Stimulated activated CD4-positive, alpha-beta T cell treated with anti-CD3 and anti-CD28 coated beads, Interleukin-1b, Interleukin-23, amount 100 ng/mL, for 4 hours (primary cell): ENCODE data around the gene TAAR1.
"Not testable (repeated sequence)": the region's sequence is repeated elsewhere in the genome, so short reads cannot be mapped to it uniquely, and the experiment has no call there.

Experiments used
- DNase-seq, 2 donors: peaks; one replicate each; pipeline ENCODE4 v3.0.0-alpha.2; 2020; ENCODE audit warnings: low read depth in 2 of 2

TAAR1 gene, protein sequence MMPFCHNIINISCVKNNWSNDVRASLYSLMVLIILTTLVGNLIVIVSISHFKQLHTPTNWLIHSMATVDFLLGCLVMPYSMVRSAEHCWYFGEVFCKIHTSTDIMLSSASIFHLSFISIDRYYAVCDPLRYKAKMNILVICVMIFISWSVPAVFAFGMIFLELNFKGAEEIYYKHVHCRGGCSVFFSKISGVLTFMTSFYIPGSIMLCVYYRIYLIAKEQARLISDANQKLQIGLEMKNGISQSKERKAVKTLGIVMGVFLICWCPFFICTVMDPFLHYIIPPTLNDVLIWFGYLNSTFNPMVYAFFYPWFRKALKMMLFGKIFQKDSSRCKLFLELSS

DNA sequence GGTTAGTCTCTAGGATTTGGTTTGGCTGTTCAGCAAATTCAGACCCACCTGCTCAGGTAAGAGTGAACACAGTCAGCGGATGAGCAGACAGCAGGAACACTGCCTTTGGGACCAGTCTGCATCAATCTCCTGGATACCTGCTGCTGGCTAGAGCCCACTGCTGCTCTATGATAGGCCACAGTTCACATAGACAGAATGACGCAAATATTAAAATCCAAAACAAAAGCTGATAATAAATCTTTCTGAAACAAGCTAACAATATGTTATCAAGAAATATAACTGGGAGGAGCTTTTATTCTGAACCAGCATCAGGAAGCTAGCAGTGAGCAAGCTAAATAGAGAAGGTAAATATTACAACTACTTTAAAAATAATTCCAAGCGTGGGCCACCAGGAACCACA lies at the start of gene TAAR1:
Gene TAAR1 (minus strand): TSS at position 101 of the 400 bp plus-strand sequence. CDS start 13,179 bp downstream, outside the sequence.
- no peak for DNase-seq

DNA sequence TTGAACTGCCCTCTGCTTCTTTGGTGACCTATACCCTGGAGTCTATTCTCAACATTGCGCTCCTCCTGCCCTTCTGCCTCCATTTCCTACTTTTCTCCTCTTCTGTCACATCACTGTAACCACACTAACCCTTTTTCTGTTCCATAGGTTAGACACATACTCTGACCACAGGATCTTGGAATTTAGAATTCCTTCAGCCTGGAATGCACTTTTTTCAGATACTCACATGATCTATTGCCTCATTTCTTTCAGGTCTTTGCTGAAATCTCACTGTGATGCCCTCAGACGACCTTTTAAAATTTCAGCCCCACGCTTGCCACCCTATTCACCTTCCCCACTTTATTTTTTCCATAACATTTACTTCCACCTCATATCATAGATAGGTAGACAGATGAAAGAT lies 49.8 kb upstream of the TAAR1 start:
- no peak for DNase-seq

DNA sequence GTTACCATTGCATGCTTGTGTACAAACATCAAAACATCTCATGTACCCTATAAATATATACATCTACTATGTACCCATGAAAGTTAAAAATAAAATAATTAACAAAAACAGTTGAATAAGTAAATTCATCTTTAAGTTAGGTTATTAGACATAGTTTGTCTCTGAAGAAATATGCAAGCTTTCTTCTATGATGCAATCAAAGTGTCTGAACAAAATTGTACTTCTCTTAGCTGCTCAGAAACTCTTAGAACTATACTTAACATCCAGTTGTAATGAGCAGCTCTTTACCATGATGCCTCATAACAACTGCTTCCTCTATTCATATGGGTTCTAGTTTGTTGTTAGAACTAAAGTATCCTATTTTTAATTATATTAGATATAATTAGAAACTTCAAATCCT lies 49.0 kb upstream of the TAAR1 start:
- no peak for DNase-seq

DNA sequence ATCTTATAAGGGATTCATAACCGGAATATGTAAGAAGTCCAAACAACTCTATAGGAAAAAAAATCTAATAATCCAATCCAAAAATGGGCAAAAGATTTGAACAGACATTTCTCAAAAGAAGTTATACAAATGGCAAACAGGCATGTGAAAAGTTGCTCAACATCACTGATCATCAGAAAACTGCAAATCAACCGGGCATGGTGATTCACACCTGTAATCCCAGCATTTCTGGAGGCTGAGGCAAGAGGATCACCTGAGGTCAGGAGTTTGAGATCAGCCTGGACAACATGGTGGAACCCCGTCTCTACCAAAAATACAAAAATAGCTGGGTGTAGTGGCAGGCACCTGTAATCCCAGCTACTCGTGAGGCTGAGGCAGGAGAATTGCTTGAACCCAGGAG lies 47.8 kb upstream of the TAAR1 start:
- not testable (repeated sequence) for DNase-seq

DNA sequence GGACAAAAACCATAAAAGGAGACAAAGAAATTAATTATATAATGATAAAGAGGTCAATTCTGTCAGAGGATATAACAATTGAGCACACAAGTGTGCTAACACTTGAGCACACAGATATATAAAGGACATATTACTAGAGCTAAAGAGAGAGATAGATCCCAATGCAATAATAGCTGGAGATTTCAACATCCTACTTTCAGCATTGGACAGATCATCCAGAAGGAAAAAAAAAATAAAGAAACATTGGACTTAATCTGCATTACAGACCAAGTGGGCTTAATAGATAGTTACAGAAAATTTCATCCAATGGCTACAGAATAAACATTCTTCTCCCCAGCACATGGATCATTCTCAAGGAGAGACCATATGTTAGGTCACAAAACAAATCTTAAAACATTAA lies 45.0 kb upstream of the TAAR1 start:
- DNase-seq = no peak

DNA sequence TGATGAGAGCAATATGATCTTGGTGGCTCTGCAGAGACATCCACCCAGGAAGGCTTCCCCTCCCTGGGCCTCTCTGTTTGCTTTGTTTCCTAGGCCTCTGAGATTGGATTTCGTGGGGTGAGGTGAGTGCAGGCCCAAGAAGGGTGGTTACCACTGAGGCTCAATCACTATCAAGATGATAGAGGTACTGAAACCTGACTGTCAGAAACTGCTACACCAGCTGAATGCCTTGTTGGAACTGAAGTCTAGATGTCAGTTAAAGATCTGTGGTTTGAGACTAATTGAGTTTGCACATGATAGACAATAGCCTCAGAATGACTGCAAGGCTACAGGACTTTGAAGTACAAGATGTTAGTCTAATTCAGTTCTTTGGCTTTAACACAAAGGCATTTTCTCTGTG lies 39.6 kb upstream of the TAAR1 start:
- no peak for DNase-seq

DNA sequence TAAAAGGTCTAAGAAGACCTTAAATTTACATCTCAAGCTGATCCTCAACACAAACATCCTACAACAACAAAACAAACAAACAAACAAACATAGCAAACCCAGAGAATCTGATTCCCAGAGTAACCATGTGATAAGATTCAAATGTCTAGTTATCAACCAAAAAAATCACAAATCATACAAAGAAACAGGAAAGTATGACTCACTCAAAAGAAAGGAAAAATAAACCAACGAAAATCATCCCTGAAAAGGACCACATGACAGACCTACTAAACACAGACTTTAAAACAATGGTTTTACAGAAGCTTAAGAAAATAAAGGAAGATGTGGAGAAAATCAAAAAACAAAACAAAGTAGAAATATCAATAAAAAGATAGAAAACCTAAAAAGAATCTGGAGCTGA lies 36.8 kb upstream of the TAAR1 start:
- DNase-seq = no peak

DNA sequence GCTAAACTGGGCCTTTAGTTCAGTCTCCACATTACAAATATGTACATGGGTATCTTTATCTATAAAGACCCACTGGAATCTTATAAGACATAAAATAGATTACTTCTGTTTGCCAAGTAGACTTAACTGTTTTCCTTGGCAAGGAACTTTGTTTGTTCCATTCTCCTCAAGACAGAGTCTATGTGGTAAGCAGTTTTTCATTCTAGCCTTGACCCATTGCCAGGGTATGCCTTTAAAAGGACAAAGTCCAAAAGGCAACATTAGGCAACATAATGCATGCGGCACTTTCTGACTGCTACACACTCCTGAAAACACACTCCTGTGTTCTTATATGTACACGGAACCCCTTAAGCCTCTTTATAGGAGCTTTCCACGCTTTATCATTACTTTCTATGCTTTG lies 34.5 kb upstream of the TAAR1 start:
- no peak for DNase-seq

DNA sequence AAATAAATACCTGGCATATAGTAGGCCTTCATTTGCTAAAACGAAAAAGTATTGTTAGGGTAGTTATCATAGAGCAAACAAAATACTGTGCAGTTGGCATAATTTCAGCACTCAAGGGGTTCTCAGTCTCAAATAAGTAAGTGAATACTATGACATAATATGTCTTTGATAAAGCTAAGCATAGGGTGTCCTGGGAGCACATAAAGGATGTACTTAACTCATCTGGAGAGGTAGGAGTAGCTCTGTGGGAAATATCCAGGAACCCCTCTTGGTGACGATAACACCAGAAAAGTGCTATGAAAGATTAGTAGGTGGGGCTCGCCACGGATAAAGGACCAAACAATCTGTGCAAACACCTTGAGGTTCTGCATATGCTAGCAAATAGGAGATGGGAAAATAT lies 31.7 kb upstream of the TAAR1 start:
- DNase-seq = no peak

DNA sequence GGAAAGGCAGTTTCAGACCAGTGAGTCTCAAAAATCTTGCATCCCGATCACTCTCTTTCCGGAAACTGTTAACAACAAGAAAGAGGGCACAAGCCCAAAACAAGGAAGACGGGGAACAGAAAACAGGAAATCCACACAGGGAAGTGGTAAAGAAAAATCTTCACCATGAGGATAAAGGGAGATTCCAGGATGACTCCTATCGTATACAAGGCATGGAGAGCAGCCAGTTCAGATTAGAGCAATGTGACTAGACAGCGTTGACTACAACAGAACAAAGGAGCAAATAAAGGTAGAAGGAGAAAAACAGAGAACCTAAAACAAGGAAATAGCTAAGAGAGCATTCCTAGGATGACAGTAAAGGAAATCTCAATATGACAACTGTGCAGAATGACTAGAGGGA lies 28.3 kb upstream of the TAAR1 start:
- DNase-seq = no peak

DNA sequence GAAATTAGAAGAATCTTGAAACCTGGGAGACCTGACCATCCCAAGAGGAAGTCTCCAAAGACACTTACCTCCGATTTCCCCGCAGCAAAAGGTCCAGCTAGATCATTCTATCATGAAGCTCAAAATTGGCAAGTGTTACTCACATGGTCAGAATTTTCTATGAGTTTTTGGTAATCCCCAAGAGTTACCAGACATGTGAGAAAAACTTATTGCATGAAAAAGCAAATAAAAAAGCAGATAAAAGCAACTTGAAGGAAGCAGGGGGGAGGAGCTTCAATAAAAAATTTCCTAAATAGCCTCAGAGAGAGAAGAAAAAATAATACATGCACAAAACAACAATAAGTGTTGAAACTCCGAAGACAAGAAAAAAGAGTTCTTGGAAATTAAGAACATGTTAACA lies 27.5 kb upstream of the TAAR1 start:
- DNase-seq = no peak

DNA sequence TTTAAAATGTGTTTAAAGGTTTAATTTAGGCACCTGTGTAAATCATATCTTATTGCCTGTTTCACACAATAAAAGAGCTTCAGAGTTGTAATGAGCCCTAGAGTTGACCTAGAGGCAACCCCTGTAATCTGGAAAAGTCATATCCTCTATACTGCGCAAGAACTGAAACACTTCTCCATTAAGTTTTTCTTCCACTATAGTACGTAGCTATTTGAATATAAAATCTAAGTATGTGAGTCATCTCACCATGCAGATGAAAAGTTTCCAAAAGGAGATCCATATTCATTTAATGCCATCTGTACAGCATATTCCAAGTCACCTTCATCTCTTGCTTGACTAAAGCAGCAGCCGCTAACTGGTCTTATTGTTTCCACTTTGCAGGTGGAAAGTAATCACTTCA lies 26.0 kb upstream of the TAAR1 start:
- DNase-seq = no peak

DNA sequence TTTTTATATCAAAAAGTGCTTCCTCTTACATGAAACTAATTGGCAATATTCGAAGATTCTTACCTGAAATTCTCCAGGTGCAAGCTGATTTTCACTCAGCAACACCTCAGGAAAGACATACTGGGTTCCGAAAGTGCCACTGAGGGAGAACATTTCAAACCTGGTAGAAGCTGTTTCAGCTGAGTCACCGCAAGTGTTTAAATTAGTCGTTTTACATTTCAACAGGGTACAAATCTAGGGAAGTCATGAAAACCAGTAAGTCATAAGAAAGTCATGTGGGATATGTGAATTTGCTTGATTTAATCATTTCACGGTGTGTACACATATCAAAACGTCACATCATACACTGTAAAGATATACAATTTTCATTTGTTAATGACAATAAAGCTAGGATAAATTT lies 25.3 kb upstream of the TAAR1 start:
- no peak for DNase-seq

DNA sequence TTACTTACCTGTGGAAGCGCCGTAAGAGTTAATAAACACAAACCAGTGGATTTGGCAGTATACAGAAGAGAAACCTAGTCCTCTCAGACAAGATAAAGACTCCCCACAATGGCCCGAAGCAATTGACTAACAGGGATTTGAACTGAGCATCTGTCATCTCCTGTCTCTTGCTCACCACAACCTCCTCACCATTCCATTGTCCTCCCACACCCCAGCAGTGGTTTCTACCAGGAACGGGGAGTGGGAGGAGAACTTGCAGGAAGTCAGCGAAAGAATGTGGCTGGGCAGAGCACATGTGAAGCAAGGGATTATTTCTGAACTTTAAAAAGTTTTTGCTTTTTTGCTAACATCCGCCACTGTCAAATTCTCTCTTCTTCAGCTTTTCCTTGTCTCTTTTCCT lies 24.6 kb upstream of the TAAR1 start:
- DNase-seq = no peak

DNA sequence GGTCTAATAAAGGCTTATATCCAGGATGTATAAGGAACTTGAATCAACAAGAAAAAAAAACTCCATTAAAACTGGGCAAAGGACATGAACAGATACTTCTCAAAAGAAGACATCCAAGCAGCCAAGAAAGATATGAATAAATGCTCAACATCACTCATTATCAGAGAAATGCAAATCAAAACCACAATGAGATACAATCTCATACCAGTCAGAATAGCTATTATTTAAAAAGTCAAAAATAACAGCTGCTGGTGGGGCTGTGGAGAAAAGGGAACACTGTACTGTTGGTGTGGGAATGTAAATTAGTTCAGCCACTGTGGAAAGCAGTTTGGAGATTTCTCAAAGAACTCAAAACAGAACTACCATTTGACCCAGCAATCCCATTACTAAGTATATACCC lies 20.1 kb upstream of the TAAR1 start:
- DNase-seq = not testable (repeated sequence)

DNA sequence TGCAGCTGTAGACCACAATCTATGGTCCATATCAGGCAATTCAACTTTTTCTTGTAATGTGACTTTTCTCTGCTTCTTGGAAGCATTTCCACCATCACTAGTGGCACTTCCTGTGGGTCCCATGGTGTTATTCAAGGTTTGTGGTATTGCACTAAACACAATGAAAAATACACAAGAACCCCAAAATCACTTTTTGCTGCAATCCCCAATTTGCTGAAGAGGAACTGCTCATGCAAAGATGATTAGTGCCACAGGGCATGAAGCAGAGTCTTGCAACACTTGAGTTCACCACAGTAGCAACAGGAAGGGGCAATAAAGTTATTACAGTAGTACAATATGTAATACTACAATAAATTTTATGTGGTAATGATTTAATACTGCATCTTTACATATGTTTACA lies 16.8 kb upstream of the TAAR1 start:
- DNase-seq = no peak

DNA sequence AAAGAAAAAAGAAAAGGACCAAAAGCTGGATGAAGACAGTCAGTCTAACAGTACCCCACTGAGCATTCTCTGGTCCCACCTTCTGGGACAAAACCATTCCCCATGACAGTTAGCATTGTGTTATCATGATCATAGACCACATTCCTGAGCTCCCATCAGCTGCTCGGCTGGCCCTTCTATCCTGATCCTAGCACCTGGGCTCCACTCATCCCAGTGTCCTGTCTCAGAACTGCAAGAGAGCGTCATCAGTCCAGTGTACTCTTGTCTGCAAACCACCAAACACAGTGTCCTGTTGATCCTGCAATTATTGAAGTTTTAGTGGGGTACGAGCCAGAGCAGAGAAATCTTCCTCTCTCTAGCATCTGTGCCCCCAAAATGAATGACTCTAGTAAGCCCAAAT lies 16.0 kb upstream of the TAAR1 start:
- DNase-seq = no peak

DNA sequence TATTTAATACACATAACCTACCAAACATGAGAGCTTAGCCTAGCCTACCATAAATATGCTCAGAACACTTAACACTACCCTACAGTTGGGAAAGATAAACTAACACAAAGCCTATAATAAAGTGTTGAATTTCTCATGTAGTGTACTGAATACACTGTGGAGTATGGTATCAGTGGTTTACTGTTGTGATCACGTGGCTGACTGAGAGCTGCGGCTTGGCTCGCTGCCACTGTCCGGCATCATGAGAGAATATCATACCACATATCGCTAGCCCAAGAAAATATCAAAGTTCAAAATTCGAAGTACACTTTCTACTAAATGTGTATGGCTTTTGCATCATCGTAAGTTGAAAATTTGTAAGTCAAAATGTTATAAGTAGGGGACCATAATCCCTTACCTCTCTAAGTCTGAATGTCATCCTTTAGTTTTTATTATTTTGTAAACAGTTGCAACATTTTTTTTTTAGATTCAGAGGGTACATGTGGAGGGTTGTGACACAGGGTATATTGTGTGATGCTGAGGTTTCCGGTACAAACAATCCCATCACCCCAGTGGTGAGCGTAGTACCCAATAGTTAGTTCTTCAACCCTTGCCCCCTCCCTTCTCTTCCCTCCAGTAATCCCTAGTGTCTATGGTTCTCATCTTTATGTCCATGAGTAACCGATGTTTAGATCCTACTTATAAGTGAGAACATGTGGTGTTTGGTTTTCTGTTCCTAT lies 14.6 kb upstream of the TAAR1 start:
- no peak for DNase-seq

DNA sequence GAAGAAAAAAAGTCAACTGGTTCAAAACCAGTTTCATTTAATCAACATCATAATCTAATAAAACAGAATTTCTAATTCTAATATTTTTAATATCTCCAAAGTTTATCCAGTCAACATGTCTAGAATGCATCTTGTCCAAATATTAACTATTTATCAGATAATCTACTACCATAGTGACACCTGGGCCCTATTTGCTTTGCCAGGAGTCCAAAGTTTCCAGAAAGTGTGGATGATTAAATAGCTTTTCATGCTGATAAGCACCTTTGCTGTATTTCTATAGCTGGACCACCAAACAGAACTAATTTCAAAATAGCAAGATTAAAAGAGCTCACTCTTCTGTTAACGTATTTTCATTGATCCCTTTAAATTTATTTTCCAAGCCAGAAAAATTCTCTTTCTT lies 12.3 kb upstream of the TAAR1 start:
- DNase-seq = no peak

DNA sequence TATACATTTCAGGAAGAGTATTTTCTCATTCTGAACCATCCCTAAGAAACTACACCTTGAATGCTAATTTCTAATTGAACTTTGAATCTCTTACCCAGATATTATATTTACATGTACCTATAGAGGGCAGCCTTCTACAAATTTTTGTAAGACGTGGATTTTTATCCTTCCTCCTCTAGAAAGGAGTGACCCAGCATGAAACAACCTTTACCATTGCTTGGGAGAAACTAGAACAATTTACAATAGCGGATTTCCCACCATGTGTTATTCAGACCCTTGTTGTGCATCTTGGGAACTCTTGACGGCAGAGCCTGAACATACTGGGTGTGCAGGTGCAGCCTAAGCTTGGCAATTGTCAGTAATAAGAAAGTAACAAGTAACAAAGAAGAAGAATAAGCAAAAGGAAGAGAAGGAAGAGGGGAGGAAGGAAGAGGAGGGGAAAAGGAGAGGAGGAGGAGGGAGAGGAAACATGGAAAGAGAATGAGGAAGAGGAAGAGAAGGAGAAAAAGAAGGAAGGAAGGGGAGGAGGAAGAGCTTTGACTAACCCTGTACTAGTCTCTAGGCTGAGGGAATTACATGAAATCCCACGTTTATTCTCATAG lies 10.8 kb upstream of the TAAR1 start:
- no peak for DNase-seq

DNA sequence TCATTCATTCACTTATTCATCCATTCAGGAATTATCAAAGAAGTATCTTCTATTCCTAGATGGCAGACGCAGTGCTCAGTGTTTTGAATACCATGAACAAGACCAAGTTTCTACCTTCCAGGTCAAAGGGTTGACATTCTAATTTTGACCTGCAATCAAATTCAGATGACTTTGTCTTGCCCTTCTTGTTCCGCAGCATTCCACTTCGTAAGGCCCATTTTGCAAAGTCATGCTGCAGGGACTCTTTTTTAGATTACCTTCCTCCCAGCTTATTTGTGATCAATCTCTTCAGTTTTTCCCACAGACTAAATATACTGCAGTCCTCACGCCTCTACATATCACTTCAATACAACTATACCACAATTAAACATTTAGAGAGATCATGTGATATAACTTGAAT lies 7.1 kb upstream of the TAAR1 start:
- DNase-seq = no peak

DNA sequence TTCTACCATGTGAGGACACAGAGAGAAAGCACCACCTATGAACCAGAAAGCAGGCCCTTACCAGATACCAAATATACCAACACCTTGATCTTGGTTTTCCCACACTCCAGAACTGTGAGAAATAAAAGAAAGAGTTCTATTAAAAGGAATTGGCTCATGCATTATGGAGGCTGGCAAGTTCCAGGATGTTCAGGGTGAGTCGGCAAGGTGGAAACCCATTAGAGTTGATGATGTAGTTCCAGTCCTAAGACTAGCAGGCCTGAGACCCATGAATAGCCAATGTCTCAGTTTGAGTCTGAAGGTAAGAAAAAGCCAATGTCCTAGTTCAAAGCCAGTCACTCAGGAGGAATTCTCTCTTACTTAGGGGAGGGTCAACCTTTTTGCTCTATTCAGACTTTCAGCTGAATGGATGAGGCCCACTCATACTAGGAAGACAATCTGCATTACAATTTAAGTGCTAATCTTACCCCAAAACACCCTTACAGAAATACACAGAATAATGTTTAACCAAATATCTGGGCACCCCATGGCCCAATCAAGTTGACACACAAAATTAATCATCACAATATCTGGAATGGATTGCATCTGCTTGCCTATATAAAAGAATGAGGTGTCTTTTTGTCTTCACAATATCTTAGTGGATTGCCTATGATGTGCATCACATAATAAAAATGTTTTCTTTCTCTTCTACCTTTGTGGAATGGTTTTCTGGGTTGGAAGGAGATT lies 5.5 kb upstream of the TAAR1 start:
- no peak for DNase-seq

DNA sequence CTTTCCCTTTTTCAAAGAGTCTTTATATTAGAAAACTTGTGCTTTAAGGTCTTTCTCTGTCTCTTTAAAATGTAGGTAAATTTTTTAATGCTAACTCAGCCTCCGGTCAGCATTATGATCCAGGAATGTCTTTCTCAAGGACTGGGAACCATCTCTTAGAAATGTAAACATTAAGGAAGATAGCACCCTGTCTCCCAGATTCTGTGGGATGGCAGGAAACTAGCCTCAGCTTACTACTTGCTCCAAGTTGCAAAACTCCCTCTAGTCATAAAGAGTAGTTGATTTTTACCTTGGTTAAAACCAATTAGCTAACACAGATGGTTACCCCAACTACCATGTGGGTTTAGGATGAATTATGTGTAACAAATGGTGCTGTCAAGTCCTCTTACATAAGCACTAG lies 4.7 kb upstream of the TAAR1 start:
- no peak for DNase-seq
